Fibroblast of lung (primary cell): Measurements from ENCODE around the gene CDH24. TPM values are rescaled to one million over a fixed set of nuclear protein-coding genes. Genes with fewer than 3 reads are reported as not detected.

Experiments used
- DNase-seq, 2 donors: peaks; one replicate each; pipeline versions ENCODE4 v3.0.0 to v3.0.0-alpha.2; 2010; ENCODE audit warnings: low read depth in 2 of 2
- H2AFZ ChIP-seq: 2 replicates; pipeline ENCODE4 v1.5.1; 2012; ENCODE audit warnings: low read length, control low read depth, inconsistent platforms
- H3K27ac ChIP-seq: 2 replicates; pipeline ENCODE4 v1.5.1; 2011; ENCODE audit warnings: low read length, control low read depth; ENCODE audit not compliant: insufficient read depth
- H3K27me3 ChIP-seq: 2 replicates; pipeline ENCODE4 v1.5.1; 2011; ENCODE audit warnings: mild to moderate bottlenecking, low read length; ENCODE audit not compliant: control insufficient read depth, insufficient read depth
- H3K36me3 ChIP-seq: 2 replicates; pipeline ENCODE4 v1.5.1; 2011; ENCODE audit warnings: low read length; ENCODE audit not compliant: control insufficient read depth, insufficient read depth
- H3K4me1 ChIP-seq: 2 replicates; pipeline ENCODE4 v1.5.1; 2011; ENCODE audit warnings: low read length; ENCODE audit not compliant: control insufficient read depth, insufficient read depth; ENCODE audit errors: extremely low read depth
- H3K4me2 ChIP-seq: 2 replicates; pipeline ENCODE4 v1.5.1; 2011; ENCODE audit warnings: low read length, control low read depth; ENCODE audit not compliant: insufficient read depth; ENCODE audit errors: extremely low read depth
- H3K4me3 ChIP-seq, 4 experiments: fragments of 200-600 bp in 1 of 4; sonication (generic) in 1 of 4; replicated peaks in 1 of 4; 2 replicates each; pipeline ENCODE4 v1.5.1; 2011 to 2016; ENCODE audit warnings: low read length in 4 of 4, low read depth in 3 of 4, mild to moderate bottlenecking in 3 of 4, control low read depth in 2 of 4, inconsistent platforms in 1 of 4, mixed read lengths in 1 of 4; ENCODE audit not compliant: insufficient read depth in 1 of 4; ENCODE audit errors: control extremely low read depth in 1 of 4
- H3K79me2 ChIP-seq: 2 replicates; pipeline ENCODE4 v1.5.1; 2012; ENCODE audit warnings: mild to moderate bottlenecking, low read length, inconsistent platforms; ENCODE audit not compliant: control insufficient read depth, insufficient read depth
- H3K9ac ChIP-seq: 2 replicates; pipeline ENCODE4 v1.5.1; 2011; ENCODE audit warnings: mild to moderate bottlenecking, low read length, control low read depth; ENCODE audit not compliant: insufficient read depth
- H3K9me3 ChIP-seq: 2 replicates; pipeline ENCODE4 v1.5.1; 2012; ENCODE audit warnings: low read depth, low read length; ENCODE audit not compliant: control insufficient read depth, insufficient read depth
- H4K20me1 ChIP-seq: 2 replicates; pipeline ENCODE4 v1.5.1; 2011; ENCODE audit warnings: low read length; ENCODE audit not compliant: control insufficient read depth, insufficient read depth; ENCODE audit errors: extremely low read depth
- EZH2 ChIP-seq: IDR thresholded peaks from 2 replicates; pipeline ENCODE4 v1.5.1; 2012; ENCODE audit warnings: low read length, control low read depth, mild to moderate bottlenecking; ENCODE audit errors: missing control alignments
- polyA plus RNA-seq, 2 donors: library from polyadenylated mRNA; depleted of rRNA in 1 of 2; stranded (reverse) in 1 of 2; unstranded in 1 of 2; fragments of >200 nt; gene quantifications; 2 replicates each; pipeline ENCODE4 v1.2.1, GENCODE V29; 2011 to 2012; ENCODE audit warnings: missing spikeins in 1 of 2
- total RNA-seq: library from RNA; depleted of rRNA; stranded (reverse); fragments of >200 nt; gene quantifications from 2 replicates; pipeline ENCODE4 v1.2.1, GENCODE V29; 2014
- TF ChIP-seq, protein P1 (sequence below), 2 donors: IDR thresholded peaks in 1 of 2; conservative IDR thresholded peaks in 1 of 2; 1 replicate in 1 of 2; 2 replicates in 1 of 2; pipeline ENCODE4 v1.5.1; 2011 to 2012; ENCODE audit warnings: low read length in 2 of 2, control low read depth in 1 of 2, inconsistent platforms in 1 of 2, low read depth in 1 of 2, mild to moderate bottlenecking in 1 of 2

Gene CDH24
- total and polyA plus RNA-seq, 2 donors (not counting 1 experiment from before 2014, with no cell fraction given), result 5.0 to 5.6 TPM

DNA sequence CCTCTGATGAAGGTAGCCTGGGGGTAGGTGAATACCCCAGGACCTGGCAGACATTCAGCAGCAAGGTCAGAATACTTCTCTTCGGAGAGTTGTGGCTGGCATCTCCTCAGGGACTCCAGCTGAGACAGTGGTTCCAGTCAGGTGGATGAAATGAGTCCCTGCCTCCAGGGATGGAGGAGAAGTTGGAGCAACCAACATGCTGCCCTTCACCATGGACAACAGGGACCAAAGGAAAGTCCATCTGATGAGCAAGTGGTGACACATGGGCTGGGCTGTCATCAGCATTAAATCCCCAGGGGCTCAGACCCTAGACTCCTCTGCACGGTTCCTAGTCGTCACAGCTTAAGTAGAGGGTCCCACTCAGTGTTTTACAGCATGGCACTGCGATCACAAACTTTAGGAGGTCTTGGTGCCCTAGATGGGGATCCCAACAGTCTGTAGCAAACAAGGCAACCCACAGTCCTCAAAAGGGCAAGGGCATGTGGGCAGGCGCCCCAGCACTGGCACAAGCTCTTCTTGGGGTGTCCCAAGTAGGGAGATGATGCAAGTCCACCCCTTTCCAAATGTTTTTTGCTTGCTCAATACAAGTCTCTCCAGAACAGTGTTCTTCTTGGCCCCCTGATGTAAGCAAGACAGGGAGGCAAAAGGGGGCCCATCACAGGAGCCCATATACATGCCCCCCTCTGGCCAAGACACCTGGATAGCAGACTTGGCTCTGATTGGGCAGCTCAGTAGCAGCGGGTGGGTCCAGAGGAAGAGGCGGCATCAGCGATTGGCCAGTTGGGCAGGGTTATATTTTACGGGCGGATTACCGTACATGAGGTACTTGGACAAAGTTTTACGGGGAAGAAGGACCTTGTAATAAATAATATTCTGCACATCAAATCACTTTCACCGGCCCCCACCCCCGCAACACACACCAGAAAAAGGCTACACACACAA lies 10.8 kb upstream of the CDH24 start:
- Histone ChIP-seq H3K9me3 (no peaks in the 10 kb centered on the region), H3K4me1 (peaks cover 20% of the 10 kb centered on the region), H4K20me1 (no peaks in the 10 kb centered on the region), H3K9ac (no peak overlapping the region), H3K4me2 (peak overlapping the region; percentile 53), H3K4me3 (peak overlapping the region in 2 of 4 experiments; percentile 43), H3K79me2 (peaks cover 58% of the 10 kb centered on the region), H3K27ac (no peak overlapping the region), H2AFZ (no peak overlapping the region), H3K27me3 (no peaks in the 10 kb centered on the region), H3K36me3 (peaks cover 29% of the 10 kb centered on the region)
- no peak for TF ChIP-seq EZH2
- TF ChIP-seq, protein P1, sequence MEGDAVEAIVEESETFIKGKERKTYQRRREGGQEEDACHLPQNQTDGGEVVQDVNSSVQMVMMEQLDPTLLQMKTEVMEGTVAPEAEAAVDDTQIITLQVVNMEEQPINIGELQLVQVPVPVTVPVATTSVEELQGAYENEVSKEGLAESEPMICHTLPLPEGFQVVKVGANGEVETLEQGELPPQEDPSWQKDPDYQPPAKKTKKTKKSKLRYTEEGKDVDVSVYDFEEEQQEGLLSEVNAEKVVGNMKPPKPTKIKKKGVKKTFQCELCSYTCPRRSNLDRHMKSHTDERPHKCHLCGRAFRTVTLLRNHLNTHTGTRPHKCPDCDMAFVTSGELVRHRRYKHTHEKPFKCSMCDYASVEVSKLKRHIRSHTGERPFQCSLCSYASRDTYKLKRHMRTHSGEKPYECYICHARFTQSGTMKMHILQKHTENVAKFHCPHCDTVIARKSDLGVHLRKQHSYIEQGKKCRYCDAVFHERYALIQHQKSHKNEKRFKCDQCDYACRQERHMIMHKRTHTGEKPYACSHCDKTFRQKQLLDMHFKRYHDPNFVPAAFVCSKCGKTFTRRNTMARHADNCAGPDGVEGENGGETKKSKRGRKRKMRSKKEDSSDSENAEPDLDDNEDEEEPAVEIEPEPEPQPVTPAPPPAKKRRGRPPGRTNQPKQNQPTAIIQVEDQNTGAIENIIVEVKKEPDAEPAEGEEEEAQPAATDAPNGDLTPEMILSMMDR (conservative IDR thresholded peaks at IDR 0.05 in 1 of 2, IDR thresholded peaks at IDR 0.05 in 1 of 2; ENCODE audit: low read depth in 1 of 2, low read length in 2 of 2), result no peak
- no peak for DNase-seq

DNA sequence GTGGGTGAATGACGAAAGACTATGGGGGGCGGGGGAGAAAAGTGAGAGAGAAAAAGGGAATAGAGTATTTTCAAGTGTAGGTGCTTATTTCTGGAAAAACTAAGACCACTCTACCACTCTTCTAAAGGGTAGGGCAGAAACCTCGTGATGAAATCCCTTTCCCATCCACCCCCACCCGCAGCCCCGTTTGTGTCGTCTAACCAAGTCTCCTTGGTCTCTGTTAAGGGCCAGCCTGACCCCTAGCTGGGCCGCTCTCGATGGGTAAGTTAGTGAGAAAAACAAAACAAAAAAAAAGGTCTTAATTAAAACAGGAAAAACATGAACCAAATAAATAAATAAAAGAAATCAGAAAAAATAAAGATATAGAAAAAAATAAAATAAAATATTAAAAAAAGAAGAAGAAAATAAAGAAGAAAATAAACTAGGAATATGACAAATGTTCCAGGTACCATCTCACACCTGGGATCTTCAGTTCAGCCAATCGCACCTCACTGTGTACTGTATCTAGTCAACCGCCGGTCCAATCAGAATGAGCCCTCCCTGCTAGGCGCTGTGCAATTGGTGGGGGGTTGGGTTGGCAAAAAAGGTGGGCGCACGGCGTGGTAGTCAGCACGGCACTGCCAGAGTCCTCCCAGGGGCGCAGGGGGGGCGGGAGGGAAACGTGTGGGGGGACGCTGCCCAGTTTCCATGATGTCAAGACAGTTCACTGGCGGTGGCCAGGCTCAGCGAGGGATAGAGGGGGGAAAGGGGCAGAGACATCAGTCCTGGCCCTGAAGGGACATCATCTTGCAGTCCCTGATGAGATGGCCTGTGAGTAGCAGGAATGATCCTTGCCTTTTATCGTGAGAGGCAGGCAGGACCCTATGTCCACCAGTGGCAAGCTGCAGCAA lies 9.8 kb upstream of the CDH24 start:
- H3K36me3 ChIP-seq, result peaks cover 33% of the 10 kb centered on the region
- peaks cover 58% of the 10 kb centered on the region for H3K79me2 ChIP-seq
- no peaks in the 10 kb centered on the region for H4K20me1 ChIP-seq
- no peak overlapping the region for H3K9ac ChIP-seq
- no peak overlapping the region for H3K27ac ChIP-seq
- H3K27me3 ChIP-seq, result no peaks in the 10 kb centered on the region
- no peak for DNase-seq
- H3K9me3 ChIP-seq, result no peaks in the 10 kb centered on the region
- H2AFZ ChIP-seq, result no peak overlapping the region
- H3K4me1 ChIP-seq, result peaks cover 22% of the 10 kb centered on the region
- H3K4me2 ChIP-seq, result no peak overlapping the region
- TF ChIP-seq EZH2, result no peak
- TF ChIP-seq, protein P1 (conservative IDR thresholded peaks at IDR 0.05 in 1 of 2, IDR thresholded peaks at IDR 0.05 in 1 of 2; ENCODE audit: low read depth in 1 of 2, low read length in 2 of 2), result no peak
- no peak overlapping the region for H3K4me3 ChIP-seq

DNA sequence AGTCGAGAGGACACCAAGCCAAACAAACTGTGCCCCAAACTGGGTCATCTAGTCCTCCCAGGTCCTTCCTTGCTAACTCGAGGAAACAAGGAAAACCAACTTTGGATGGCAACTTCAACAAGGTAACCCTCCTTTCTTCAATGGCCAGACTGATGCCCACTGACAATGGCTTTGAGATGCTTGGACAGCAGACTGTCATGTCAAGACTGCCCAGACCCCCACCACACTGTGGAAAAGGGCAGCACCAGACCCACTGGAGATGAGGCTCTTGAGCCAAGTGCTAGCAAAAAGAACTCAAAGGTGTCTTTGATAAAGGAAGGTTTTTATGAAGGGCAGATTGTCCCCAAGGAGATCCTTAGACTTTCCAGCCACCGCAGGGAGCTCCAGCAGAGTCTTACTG lies 9.0 kb upstream of the CDH24 start:
- Histone ChIP-seq H3K79me2 (peaks cover 57% of the 10 kb centered on the region), H3K36me3 (peaks cover 33% of the 10 kb centered on the region), H3K4me2 (no peak overlapping the region), H3K4me1 (peaks cover 18% of the 10 kb centered on the region), H2AFZ (no peak overlapping the region), H3K27me3 (no peaks in the 10 kb centered on the region), H4K20me1 (no peaks in the 10 kb centered on the region), H3K9me3 (no peaks in the 10 kb centered on the region), H3K9ac (no peak overlapping the region), H3K4me3 (no peak overlapping the region), H3K27ac (no peak overlapping the region)
- DNase-seq, result no peak
- TF ChIP-seq EZH2, result no peak
- TF ChIP-seq, protein P1 (conservative IDR thresholded peaks at IDR 0.05 in 1 of 2, IDR thresholded peaks at IDR 0.05 in 1 of 2; ENCODE audit: low read depth in 1 of 2, low read length in 2 of 2), result no peak
